Testis (tissue), 3 donors: ENCODE results near the gene TMEM106B. TPM values are rescaled to one million over a fixed set of nuclear protein-coding genes. Genes with fewer than 3 reads are reported as not detected.

Experiments
- DNase-seq: peaks from one replicate; pipeline ENCODE4 v3.0.0-alpha.2; 2019
- H3K27ac ChIP-seq, 2 donors: fragments of 200-600 bp; sonication (generic); one replicate each; pipeline ENCODE4 v1.5.1; 2019
- H3K27me3 ChIP-seq: fragments of 200-600 bp; sonication (generic); one replicate; pipeline ENCODE4 v1.5.1; 2019
- H3K36me3 ChIP-seq: fragments of 200-600 bp; sonication (generic); one replicate; pipeline ENCODE4 v1.5.1; 2017; ENCODE audit warnings: low read depth; ENCODE audit errors: missing control alignments
- H3K4me1 ChIP-seq: fragments of 200-600 bp; sonication (generic); one replicate; pipeline ENCODE4 v1.5.1; 2019
- H3K4me3 ChIP-seq, 2 donors: fragments of 200-600 bp; sonication (generic); one replicate each; pipeline ENCODE4 v1.5.1; 2017 to 2019
- H3K9me3 ChIP-seq: fragments of 200-600 bp; sonication (generic); one replicate; pipeline ENCODE4 v1.5.1; 2017
- CTCF ChIP-seq, 3 experiments: fragments of 450-650 bp in 2 of 3; fragments of 200-600 bp in 1 of 3; sonication (generic) in 1 of 3; IDR thresholded peaks; one replicate each; pipeline ENCODE4 v1.5.1; 2016 to 2019; ENCODE audit warnings: antibody characterized with exemption in 3 of 3, mild to moderate bottlenecking in 2 of 3, moderate library complexity in 1 of 3
- POLR2A ChIP-seq: fragments of 450-650 bp; IDR thresholded peaks from one replicate; pipeline ENCODE4 v1.6.1; 2017; ENCODE audit warnings: antibody characterized with exemption, mild to moderate bottlenecking, moderate library complexity
- WGBS, 2 donors: methylation state at CpG; one replicate each; pipeline ENCODE4 v1.1.5; 2018; 5-methylcytosine and 5-hydroxymethylcytosine counted together
- intact Hi-C: fragments of 100-400 bp; cut with DNase I; formaldehyde crosslinking; loops from one replicate; pipeline ENCODE4 v1.15.1; 2023; ENCODE audit warnings: low total_unique reads
- polyA plus RNA-seq: library from polyadenylated mRNA; stranded (reverse); fragments of 350-450 nt; fragmentation: Illumina TruSeq; extraction: RNeasy Lipid Tissue Mini Kit (QIAGEN cat#74804); gene quantifications from one replicate; pipeline ENCODE4 v1.2.3, GENCODE V29; 2014; ENCODE audit warnings: low read depth, low replicate concordance; ENCODE audit not compliant: insufficient read depth
- total RNA-seq, 2 donors: library from RNA; depleted of rRNA; stranded (reverse); fragments of >200 nt; gene quantifications; one replicate each; pipeline ENCODE4 v1.2.3, GENCODE V29; 2016

The TMEM106B gene
- total and polyA plus RNA-seq, 3 donors from 2014 or later = 24.7 to 63.6 (median 49.4) TPM

GRCh38 chr7:12244694-12245093 is 33.6 kb downstream of the TMEM106B start:
- TF ChIP-seq CTCF (IDR thresholded peaks at IDR 0.05) = no peak
- no peak for TF ChIP-seq POLR2A
- H3K36me3 ChIP-seq = no peaks in the 10 kb centered on the region
- 31 to 54% methylated on average over 2 of the region's 2 CpGs for WGBS, 2 donors
- H3K27me3 ChIP-seq = no peaks in the 10 kb centered on the region
- intact Hi-C loops = no loop called here
- no peak overlapping the region for H3K4me3 ChIP-seq
- no peak for DNase-seq
- H3K4me1 ChIP-seq = no peaks in the 10 kb centered on the region
- no peak overlapping the region for H3K27ac ChIP-seq
- no peaks in the 10 kb centered on the region for H3K9me3 ChIP-seq

GRCh38 chr7:12249706-12250105 is 38.6 kb downstream of the TMEM106B start:
- Histone ChIP-seq H3K27ac (no peak overlapping the region), H3K9me3 (no peaks in the 10 kb centered on the region), H3K27me3 (no peaks in the 10 kb centered on the region), H3K36me3 (no peaks in the 10 kb centered on the region), H3K4me1 (no peaks in the 10 kb centered on the region), H3K4me3 (no peak overlapping the region)
- DNase-seq = no peak
- WGBS, 2 donors = 56 to 70% methylated on average over 3 of the region's 3 CpGs
- no peak for TF ChIP-seq CTCF (IDR thresholded peaks at IDR 0.05)
- TF ChIP-seq POLR2A = no peak
- intact Hi-C loops = no loop called here

GRCh38 chr7:12250232-12250631 is 39.1 kb downstream of the TMEM106B start:
- H3K27ac ChIP-seq = no peak overlapping the region
- TF ChIP-seq POLR2A (no peak), CTCF (IDR thresholded peaks at IDR 0.05) (no peak)
- no peak overlapping the region for H3K4me3 ChIP-seq
- no peaks in the 10 kb centered on the region for H3K4me1 ChIP-seq
- H3K9me3 ChIP-seq = no peaks in the 10 kb centered on the region
- no peak for DNase-seq
- H3K36me3 ChIP-seq = no peaks in the 10 kb centered on the region
- intact Hi-C loops = no loop called here
- no peaks in the 10 kb centered on the region for H3K27me3 ChIP-seq

- no peaks in the 10 kb centered on the region for H3K27me3 ChIP-seq
- 85 to 88% methylated on average over 2 of the region's 2 CpGs for WGBS, 2 donors
- H3K4me3 ChIP-seq = no peak overlapping the region
- intact Hi-C loops = no loop called here
- no peak overlapping the region for H3K27ac ChIP-seq
- no peak for DNase-seq
- no peaks in the 10 kb centered on the region for H3K4me1 ChIP-seq
- H3K9me3 ChIP-seq = no peaks in the 10 kb centered on the region
- H3K36me3 ChIP-seq = no peaks in the 10 kb centered on the region
- no peak for TF ChIP-seq CTCF (IDR thresholded peaks at IDR 0.05)
- TF ChIP-seq POLR2A = no peak
Observed at GRCh38 chr7:12256090-12256489, 45.0 kb downstream of the TMEM106B start.

- H3K4me3 ChIP-seq = no peak overlapping the region
Observed at GRCh38 chr7:12257582-12257981, 46.5 kb downstream of the TMEM106B start.

More at GRCh38 chr7:12257582-12257981, 46.5 kb downstream of the TMEM106B start:
- intact Hi-C loops = no loop called here
- Histone ChIP-seq H3K36me3 (no peaks in the 10 kb centered on the region), H3K9me3 (no peaks in the 10 kb centered on the region), H3K4me1 (no peaks in the 10 kb centered on the region), H3K27ac (no peak overlapping the region), H3K27me3 (no peaks in the 10 kb centered on the region)
- TF ChIP-seq CTCF (IDR thresholded peaks at IDR 0.05) = no peak
- TF ChIP-seq POLR2A = no peak
- WGBS, 2 donors = 79 to 83% methylated on average over 2 of the region's 2 CpGs
- DNase-seq = no peak
